A549 (cell line): ENCODE results near the gene GNAT3. TPM values are rescaled to one million over a fixed set of nuclear protein-coding genes. Genes with fewer than 3 reads are reported as not detected.

ENCODE experiments used
- ATAC-seq, 2 experiments: fragments of 200-7000 bp in 1 of 2; fragments of >200 bp in 1 of 2; cut with Nextera tagmentation in 1 of 2; cut with Tn5 transposase in 1 of 2; 3 replicates each; pipeline versions ENCODE4 v1.8.0 to v1.9.1; 2018 to 2020; ENCODE audit warnings: mild to moderate bottlenecking in 1 of 2, moderate library complexity in 1 of 2
- CTCF ChIA-PET: fragments of 300-600 bp; sonication (Branson Sonifier 250); formaldehyde crosslinking; extraction: SDS; loops from one replicate; lab custom pipeline; 2021; ENCODE audit warnings: antibody characterized with exemption, inconsistent platforms; lab: Yijun Ruan, JAX
- POLR2A ChIA-PET: fragments of 350-600 bp; formaldehyde crosslinking; extraction: SDS; loops from one replicate; lab custom pipeline; 2021; ENCODE audit warnings: antibody characterized with exemption, inconsistent platforms; lab: Yijun Ruan, JAX
- DNase-seq, 2 experiments: peaks; one replicate each; pipeline versions ENCODE4 v3.0.0 to v3.0.0-alpha.2; 2011 to 2016; ENCODE audit warnings: low read depth in 1 of 2, low spot score in 1 of 2
- FAIRE-seq: peaks from 2 replicates; lab custom pipeline; 2011; peaks lifted over from hg19 to GRCh38; lab: Jason Lieb, UNC
- H3K27ac ChIP-seq, 2 experiments: fragments of >200 bp; sonication (Bioruptor Twin); formaldehyde crosslinking; 3 replicates each; pipeline ENCODE4 v1.5.1; 2016 to 2017
- H3K4me1 ChIP-seq: fragments of >200 bp; sonication (Bioruptor Twin); formaldehyde crosslinking; 3 replicates; pipeline ENCODE4 v1.6.1; 2016
- H3K4me2 ChIP-seq: fragments of >200 bp; sonication (Bioruptor Twin); formaldehyde crosslinking; 3 replicates; pipeline ENCODE4 v1.6.1; 2016
- H3K4me3 ChIP-seq: fragments of >200 bp; sonication (Bioruptor Twin); formaldehyde crosslinking; 3 replicates; pipeline ENCODE4 v1.5.1; 2016
- H3K9me3 ChIP-seq: fragments of >200 bp; sonication (Bioruptor Twin); formaldehyde crosslinking; 3 replicates; pipeline ENCODE4 v1.6.1; 2016
- ATOH8 ChIP-seq: fragments of 250-450 bp; sonication (Bioruptor Pico); IDR thresholded peaks from 2 replicates; pipeline ENCODE4 v1.5.0; 2020; ENCODE audit warnings: low read depth, mild to moderate bottlenecking, moderate library complexity
- BCL3 ChIP-seq: fragments of >200 bp; sonication (Bioruptor Twin); formaldehyde crosslinking; IDR thresholded peaks from 3 replicates; pipeline ENCODE4 v1.6.1; 2016
- CBX2 ChIP-seq: fragments of 200-600 bp; sonication (generic); IDR thresholded peaks from 2 replicates; pipeline ENCODE4 v1.6.1; 2016; ENCODE audit warnings: low read depth, mild to moderate bottlenecking, borderline replicate concordance
- CHD4 ChIP-seq: fragments of 200-600 bp; sonication (generic); IDR thresholded peaks from 2 replicates; pipeline ENCODE4 v1.6.1; 2016; ENCODE audit warnings: antibody characterized with exemption, mild to moderate bottlenecking, borderline replicate concordance
- EHMT2 ChIP-seq: fragments of 200-600 bp; sonication (generic); IDR thresholded peaks from 2 replicates; pipeline ENCODE4 v1.6.1; 2016; ENCODE audit warnings: antibody characterized with exemption, low read depth, mild to moderate bottlenecking, moderate library complexity
- ELK1 ChIP-seq: fragments of 150-350 bp; IDR thresholded peaks from 2 replicates; pipeline ENCODE4 v1.6.1; 2014; ENCODE audit warnings: low read depth, mild to moderate bottlenecking, low read length
- EP300 ChIP-seq, 2 experiments: fragments of >200 bp; sonication (Bioruptor Twin); formaldehyde crosslinking; IDR thresholded peaks; 2 replicates in 1 of 2; 3 replicates in 1 of 2; pipeline ENCODE4 v1.6.1; 2016 to 2017
- FOSL2 ChIP-seq, 2 experiments: fragments of 450-650 bp in 1 of 2; fragments of >200 bp in 1 of 2; sonication (Bioruptor Twin) in 1 of 2; formaldehyde crosslinking; IDR thresholded peaks; 2 replicates each; pipeline versions ENCODE4 v1.5.0 to v1.6.1; 2016 to 2020; ENCODE audit warnings: mild to moderate bottlenecking in 1 of 2, moderate library complexity in 1 of 2
- MAFK ChIP-seq: fragments of 450-650 bp; IDR thresholded peaks from 2 replicates; pipeline ENCODE4 v1.6.1; 2014; ENCODE audit not compliant: partially characterized antibody
- NPAS2 ChIP-seq: fragments of 250-450 bp; sonication (Bioruptor Pico); IDR thresholded peaks from 2 replicates; pipeline ENCODE4 v1.8.0; 2022; ENCODE audit warnings: mild to moderate bottlenecking, moderate library complexity, borderline replicate concordance
- TFCP2L1 ChIP-seq: fragments of 250-450 bp; sonication (Bioruptor Pico); IDR thresholded peaks from 2 replicates; pipeline ENCODE4 v1.5.0; 2021; ENCODE audit warnings: mild to moderate bottlenecking
- TP53 ChIP-seq: fragments of 250-450 bp; sonication (Bioruptor Pico); IDR thresholded peaks from 2 replicates; pipeline ENCODE4 v1.5.0; 2021; ENCODE audit warnings: mild to moderate bottlenecking, moderate library complexity
- ZFP36 ChIP-seq: fragments of 450-650 bp; IDR thresholded peaks from 2 replicates; pipeline ENCODE4 v1.6.1; 2014; ENCODE audit warnings: borderline replicate concordance; ENCODE audit not compliant: partially characterized antibody
- WGBS: methylation state at CpG from one replicate; pipeline ENCODE4 v1.1.6; 2017; ENCODE audit errors: missing lambda C conversion rate; 5-methylcytosine and 5-hydroxymethylcytosine counted together
- polyA plus RNA-seq, 4 experiments: library from polyadenylated mRNA; depleted of rRNA in 3 of 4; stranded (reverse); fragments of >200 nt; fragmentation: RNase III in 1 of 4; extraction: RNeasy Plus Mini Kit Qiagen cat#74134 plus additional on column Dnase treatment in 1 of 4; gene quantifications; 2 replicates in 3 of 4; 3 replicates in 1 of 4; pipeline ENCODE4 v1.2.3, GENCODE V29; 2011 to 2017

Gene GNAT3
- polyA plus RNA-seq, 2 of the 4 experiments (the other 2 are of a cell fraction): not detected

- DNase-seq (no peak), FAIRE-seq (no peak)
- Histone ChIP-seq H3K4me2 (no peak overlapping the region), H3K9me3 (no peaks in the 10 kb centered on the region), H3K27ac (no peak overlapping the region), H3K4me3 (no peak overlapping the region), H3K4me1 (peaks cover 31% of the 10 kb centered on the region)
- 52% methylated on average over 3 of the region's 3 CpGs for WGBS
- CTCF ChIA-PET: interaction anchor here (0.6 to 1.8 kb wide), 4 partner anchors 14 to 1001 kb away, joined by 3 to 5 read pairs (median 4); no protein-coding TSS in a partner anchor
- TF ChIP-seq EHMT2 (no peak), TFCP2L1 (CRISPR knock-in tag) (no peak), TP53 (CRISPR knock-in tag) (no peak)
- TF ChIP-seq, all 56 proteins: peak for 0
- POLR2A ChIA-PET: no interaction called here
- no peak for ATAC-seq
Observed at GRCh38 chr7:80468931-80469714, 42.7 kb downstream of the GNAT3 start.

DNA sequence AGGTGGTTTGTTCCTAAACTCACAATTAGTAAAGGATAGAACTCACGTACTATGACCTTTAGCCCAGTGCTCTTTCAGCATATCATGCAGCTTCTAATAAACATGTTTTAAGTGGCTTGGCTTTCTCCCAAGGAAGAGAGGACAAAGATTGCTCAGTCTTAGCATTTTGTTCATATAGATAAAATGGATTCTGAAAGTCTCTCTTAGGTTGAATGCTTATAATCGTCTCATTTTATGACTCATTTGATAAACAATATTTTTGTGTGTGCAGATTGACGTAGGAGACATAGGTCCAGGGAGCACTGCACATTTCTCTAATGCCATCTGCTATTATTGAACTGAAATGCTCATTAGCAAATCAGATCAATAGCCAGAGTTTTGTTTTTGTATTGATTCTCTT lies 44.8 kb downstream of the GNAT3 start:
- TF ChIP-seq FOSL2 (IDR thresholded peaks at IDR 0.05) (0 out of 2 replicates have a peak, but pooled peaks have one; percentile 29), FOSL2 (CRISPR knock-in tag; IDR thresholded peaks at IDR 0.05) (peak; percentile 54), ATOH8 (no peak), BCL3 (no peak)
- peak overlapping the region; percentile 50 to 54 for H3K27ac ChIP-seq
- ATAC-seq (peak in 1 of 2 experiments; percentile 64; a peak in 3 of 6 replicates), DNase-seq (peak in 1 of 2 experiments; percentile 38), FAIRE-seq (peak; percentile 79)
- no peak overlapping the region for H3K4me3 ChIP-seq
- 5% methylated on average over 3 of the region's 3 CpGs for WGBS
- ChIA-PET POLR2A (no interaction called here), CTCF (interaction anchor here (0.6 to 1.5 kb wide), 5 partner anchors 14 to 241 kb away, joined by 3 to 5 read pairs (median 3); no protein-coding TSS in a partner anchor)
- H3K9me3 ChIP-seq: no peaks in the 10 kb centered on the region
- H3K4me2 ChIP-seq: peak overlapping the region; percentile 64
- H3K4me1 ChIP-seq: peaks cover 34% of the 10 kb centered on the region

- POLR2A ChIA-PET: no interaction called here
- no peak for DNase-seq
- CTCF ChIA-PET: interaction anchor here (0.6 to 1.5 kb wide), 4 partner anchors 15 to 242 kb away, joined by 3 to 5 read pairs (median 3); no protein-coding TSS in a partner anchor
- ATAC-seq: no peak
- no peaks in the 10 kb centered on the region for H3K9me3 ChIP-seq
- H3K4me1 ChIP-seq: peaks cover 34% of the 10 kb centered on the region
- peak overlapping the region; percentile 64 for H3K4me2 ChIP-seq
- WGBS: 86% methylated on average over 1 of the region's 1 CpG
- H3K27ac ChIP-seq: peak overlapping the region; percentile 50 to 54
- peak; percentile 19 for TF ChIP-seq MAFK
- TF ChIP-seq CHD4: no peak
- no peak for FAIRE-seq
- no peak overlapping the region for H3K4me3 ChIP-seq
Observed at GRCh38 chr7:80466636-80467035, 45.2 kb downstream of the GNAT3 start.

DNA sequence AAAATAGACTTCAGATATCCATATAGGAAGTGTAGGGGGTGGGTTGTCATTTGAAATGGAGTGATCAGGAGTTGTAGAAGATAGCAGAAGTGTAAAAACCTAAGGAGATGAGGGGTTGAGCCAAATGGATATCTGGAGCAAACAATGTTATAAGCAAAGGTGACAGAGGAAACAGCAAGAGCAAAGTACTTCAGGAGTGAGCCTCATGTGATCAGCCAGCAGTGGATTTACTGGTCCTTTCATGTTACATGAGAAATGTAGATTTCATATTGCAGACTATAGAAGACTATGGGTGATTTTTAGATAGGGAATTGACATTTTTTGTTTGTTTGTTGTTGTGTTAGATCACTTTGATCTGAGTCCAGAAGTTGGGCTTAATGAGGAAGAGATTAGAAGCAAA lies 47.7 kb downstream of the GNAT3 start:
- no peak for FAIRE-seq
- no peak overlapping the region for H3K4me3 ChIP-seq
- CTCF ChIA-PET: no interaction called here

More for the DNA sequence above, 47.7 kb downstream of the GNAT3 start:
- Histone ChIP-seq H3K4me2 (no peak overlapping the region), H3K4me1 (peaks cover 25% of the 10 kb centered on the region), H3K9me3 (no peaks in the 10 kb centered on the region), H3K27ac (no peak overlapping the region)
- TF ChIP-seq ZFP36 (no peak), ELK1 (no peak), CBX2 (no peak), EP300 (IDR thresholded peaks at IDR 0.05) (no peak), TFCP2L1 (CRISPR knock-in tag) (no peak), NPAS2 (CRISPR knock-in tag) (no peak)
- POLR2A ChIA-PET: no interaction called here
- ATAC-seq (no peak), DNase-seq (no peak)
